Glomerular visceral epithelial cell (primary cell): ENCODE data around the gene CORT.

Experiments used
- DNase-seq: peaks from one replicate; pipeline ENCODE4 v3.0.0-alpha.2; 2016; ENCODE audit errors: extremely low spot score

The CORT gene

GRCh38 chr1:10474613-10475507, 25.0 kb downstream of the CORT start, which contains the start of gene PEX14:
Gene PEX14, plus strand, starts transcription at chr1:10474950. Its CDS starts 17 bp downstream, at chr1:10474967.
- DNase-seq: peak; percentile 85

DNA sequence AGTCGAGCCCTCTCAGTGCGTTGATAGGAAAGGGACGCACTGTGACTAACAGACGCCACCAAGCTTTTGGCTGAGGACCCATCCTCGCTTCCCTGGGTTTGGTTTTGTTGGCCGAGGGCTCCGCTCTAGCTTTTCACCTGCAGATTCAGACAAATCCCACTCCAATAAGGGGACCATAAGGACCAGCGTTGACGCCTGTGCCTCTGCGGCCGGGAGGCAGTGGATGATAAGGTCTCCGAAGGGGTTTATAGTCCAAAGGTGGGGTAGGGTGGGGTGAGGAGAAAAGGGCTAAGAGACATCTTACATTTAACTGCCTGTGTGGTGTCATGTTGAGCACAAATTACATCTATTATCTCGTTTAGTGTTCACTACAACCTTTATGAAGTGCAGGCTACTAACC, 25.7 kb downstream of the CORT start:
- DNase-seq: no peak

DNA sequence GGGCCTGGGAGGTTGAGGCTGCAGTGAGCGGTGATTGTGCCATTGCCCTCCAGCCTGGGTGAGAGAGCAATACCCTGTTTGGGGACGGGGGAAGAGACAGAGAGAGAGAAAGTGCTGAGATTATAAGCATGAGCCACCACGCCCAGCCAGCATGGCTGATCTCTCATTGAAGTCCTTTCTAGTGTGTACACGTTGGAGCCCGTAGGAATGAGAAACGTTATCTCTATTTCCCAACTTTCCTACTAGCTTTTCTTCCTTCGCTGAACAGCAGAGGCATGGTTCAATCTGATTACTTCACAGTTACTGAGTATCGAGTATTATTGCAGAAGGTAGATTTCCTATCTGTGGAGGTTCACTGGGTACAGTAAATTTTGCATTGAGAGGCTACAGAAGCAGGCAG, 29.5 kb downstream of the CORT start:
- no peak for DNase-seq

DNA sequence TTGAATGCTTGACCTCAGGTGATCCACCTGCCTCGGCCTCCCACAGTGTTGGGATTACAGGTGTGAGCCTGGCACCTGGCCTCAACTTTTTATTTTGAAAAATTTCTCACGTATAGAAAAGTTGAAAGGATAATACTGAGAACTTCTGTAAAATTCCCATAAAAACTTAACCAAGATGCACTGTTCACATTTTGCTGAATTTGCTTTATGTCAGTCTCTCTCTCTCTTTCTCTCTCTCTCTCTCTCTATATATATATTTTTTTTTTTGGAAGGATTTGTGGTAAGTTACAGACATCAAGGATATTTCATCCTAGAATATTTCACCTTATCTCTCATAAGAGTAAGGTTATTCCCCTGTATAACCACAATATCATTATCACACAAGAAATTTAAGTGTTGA, 30.8 kb downstream of the CORT start:
- DNase-seq: no peak

- no peak for DNase-seq
These were observed 34.7 kb downstream of the CORT start for GRCh38 chr1:10484521-10484920.

GRCh38 chr1:10489291-10490055, 39.6 kb downstream of the CORT start:
- DNase-seq: no peak

- peak; percentile 52 for DNase-seq
These were observed 40.6 kb downstream of the CORT start for GRCh38 chr1:10490286-10490970.

DNA sequence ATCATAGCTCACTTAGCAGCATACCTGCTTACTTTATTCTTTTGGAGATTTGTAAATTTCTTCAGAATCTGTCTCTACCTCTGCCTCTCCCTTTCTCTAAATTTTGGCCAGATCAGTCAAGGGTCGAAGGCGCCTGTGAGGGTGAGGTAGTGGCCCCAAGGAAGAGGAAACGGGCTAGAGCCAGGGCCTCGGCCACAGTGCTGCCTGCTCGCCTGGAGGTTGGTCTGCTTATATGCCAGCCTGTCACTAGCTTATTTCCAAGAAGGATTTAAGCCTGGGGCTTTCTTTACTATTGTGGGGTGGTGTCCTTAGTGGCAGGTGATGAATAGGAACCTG, 44.6 kb downstream of the CORT start:
- DNase-seq: no peak

DNA sequence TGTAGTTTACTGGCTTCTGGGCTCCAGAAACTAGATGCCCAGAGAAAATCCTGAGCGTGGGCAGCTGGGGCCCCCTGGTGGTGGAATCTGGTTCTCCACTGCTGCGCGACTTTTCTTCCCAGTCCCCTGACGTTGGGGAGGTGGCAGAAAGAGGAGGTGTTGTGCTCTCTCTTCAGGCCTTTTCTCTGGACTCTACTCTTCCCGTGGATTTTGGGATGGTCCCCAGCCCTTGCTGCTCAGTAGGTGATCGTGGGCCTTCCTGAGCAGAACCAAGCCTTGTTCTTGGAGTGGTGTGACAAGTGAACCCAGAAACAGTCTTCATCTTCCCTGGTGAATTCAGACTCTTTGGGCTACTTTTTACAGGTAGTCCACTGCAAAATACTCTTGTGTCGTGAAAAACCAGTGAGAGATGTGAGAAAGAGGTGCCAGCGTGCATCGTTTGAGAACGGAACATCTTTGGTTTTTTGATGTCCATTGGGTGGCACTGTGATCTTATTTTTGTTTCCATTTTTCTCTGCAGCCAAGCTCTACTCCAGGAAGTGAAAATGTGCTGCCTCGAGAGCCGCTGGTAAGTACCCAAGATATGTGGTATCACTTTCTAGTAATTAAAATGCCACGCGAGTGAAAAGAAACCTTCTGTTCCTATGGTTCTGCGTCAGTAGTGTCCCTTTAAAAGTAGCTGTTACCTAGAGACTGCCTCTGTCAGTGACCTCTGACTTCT, 45.1 kb downstream of the CORT start:
- peak; percentile 75 for DNase-seq

DNA sequence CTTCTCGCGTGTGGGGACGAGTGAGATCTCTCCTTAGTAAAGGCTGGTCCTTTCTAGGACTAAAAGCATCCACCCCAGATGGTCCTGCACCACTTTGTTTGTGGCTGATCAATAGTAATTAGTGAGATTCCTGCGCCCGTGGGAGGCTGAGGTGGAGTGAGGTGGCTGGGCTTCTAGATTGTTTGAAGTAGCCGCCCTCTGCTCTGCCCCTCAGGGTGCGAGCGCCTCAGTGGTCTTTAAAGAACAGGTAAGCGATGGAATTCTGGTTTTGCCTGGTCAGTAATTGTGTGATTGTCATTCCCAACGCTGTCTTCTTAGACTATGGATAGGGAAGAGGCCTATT, 45.6 kb downstream of the CORT start:
- DNase-seq: no peak

DNA sequence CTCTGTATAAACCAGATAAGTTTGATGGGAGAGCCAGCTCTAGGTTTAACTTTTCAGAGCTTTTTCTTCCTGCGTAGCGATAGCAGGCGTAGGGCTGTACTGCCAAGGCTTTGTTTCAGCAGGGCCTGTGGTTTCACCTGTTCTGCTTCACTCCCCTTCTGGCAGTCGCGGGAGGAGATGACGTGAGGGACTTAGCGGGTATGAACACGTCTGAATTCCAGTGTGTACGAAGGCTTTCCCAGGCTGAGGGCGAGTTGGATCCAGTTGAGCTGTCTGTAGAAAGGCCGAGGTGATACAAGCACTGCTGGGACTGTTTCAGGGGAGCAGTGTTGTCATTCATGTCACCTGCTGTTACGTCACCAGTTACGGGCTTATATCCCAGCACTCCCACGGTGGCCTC, 46.1 kb downstream of the CORT start:
- DNase-seq: peak; percentile 95

DNA sequence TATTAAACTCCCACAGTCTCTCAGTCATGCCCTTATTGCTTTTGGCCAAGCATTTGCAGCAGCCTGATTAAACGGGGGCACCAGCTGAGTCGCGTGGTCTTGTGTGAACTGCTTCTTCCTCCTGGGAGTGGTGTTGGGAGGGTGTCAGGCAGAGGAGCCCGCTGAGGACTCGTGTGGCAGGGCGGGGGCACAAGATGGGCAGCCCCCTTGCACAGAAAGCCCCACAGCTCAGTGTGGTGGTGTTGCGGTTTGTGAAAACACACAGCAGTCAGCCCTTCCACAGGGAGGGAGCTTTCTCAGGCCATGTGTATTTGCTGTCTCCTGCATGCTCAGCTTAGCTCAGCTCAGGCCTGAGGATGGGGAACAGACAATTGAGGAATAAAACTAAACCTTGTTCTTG, 47.3 kb downstream of the CORT start:
- no peak for DNase-seq

DNA sequence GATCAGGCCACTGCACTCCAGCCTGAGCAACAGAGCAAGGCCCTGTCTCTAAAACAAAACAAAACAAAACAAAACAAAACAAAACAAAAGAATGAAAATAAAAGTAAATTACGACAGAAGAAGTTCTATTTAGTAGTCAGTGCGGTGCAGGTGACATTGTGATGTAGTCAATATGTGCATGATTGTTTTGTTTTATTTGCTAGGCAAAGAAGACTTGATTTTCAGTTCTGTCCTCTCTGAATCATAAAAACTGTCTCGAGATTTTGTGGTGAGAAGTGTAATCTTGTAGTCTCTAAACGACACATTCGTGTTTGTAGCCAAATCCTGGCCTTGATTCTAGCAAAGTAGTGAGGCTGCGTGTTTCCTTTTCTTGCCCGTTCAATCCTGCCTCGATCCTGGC, 48.4 kb downstream of the CORT start:
- no peak for DNase-seq
